Middle frontal gyrus (tissue), 1 donor: ENCODE data around the gene NACA.

Source experiments
- DNase-seq: peaks from one replicate; pipeline ENCODE4 v3.0.0-alpha.2; 2015; ENCODE audit warnings: low spot score; ENCODE audit errors: extremely low spot score

Gene NACA

DNA sequence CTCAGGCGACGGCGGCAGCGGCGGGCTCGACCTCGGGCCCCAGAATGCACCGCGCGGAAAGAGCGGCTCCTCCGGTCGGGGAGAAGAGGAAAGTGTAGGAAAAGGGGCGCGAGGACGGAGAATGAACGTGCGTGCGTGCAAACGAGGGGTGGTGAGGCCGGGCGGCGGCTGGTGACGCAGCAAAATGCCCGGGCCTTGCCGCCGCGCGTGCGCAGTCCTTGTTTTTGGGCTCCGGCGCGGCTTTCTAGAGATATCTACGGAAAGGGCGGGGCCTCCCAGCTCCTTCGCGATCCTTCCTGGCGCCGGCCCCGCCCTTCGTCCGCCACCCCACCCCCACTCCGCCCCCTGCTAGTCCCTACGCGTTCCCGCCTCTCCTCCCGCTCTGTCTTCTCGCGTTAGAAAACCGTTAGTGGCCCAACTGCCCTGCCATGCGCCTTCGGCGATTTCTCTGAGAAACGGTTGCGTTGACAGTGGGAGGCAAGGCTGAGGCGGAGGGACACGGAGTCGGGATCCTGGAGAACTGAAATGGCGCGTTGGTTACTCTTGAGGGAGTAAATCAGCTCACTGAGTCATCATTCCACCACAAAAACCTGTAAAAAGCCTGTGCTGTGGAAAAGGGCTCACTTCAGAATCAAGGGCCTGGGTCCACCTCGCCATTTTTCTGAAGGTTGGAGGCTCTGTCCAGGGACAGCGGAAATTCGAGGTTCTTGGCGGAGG is 36.8 kb downstream of the NACA start, which contains the start of gene PTGES3:
Gene PTGES3 (minus strand): TSS at position 156 of the 717 bp plus-strand sequence. CDS start 285 bp downstream, outside the sequence.
- DNase-seq = peak; percentile 92

DNA sequence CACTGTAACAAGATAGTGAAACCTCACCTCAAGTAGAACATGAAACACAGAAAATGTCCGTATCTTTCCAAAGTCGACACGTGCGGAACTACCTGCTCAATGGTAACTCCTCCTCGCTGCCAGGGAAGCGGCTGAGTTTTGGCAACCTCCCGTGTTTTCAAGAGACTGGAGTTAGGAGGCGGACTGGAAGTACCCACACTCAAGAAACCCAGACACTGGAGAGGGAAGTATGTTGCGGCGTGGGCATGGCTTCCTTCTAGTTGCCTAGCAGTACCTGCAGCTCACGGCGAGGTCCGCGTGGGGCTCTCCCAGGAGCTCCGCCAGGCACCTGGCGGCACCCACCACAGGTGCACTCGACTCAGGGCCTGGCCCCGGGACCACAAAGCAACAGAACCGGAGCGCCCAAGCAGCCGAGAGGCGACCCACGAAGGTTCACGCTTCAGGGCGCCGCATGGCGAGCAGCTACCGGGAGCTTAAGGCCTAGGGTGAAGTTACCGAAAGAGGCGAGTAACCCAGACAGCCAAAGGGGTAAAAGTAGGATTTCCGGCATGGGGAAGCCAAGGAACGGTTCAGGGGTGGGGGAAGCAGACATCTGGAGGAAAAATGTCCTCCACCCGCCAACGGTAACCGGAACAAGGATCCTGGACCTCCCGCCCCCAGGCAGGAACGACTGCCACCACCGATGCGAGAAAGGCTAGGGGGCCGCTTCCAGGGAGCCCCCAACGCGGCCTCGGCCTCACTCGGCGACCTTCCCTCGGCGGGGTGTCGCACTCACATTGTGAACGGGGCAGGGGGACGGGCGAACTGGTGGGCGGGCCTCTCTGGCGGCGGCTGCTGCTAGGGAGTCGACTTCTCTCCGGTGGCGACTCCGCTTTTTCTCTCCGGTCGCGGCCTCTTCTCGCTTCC is 37.6 kb downstream of the NACA start:
- no peak for DNase-seq

DNA sequence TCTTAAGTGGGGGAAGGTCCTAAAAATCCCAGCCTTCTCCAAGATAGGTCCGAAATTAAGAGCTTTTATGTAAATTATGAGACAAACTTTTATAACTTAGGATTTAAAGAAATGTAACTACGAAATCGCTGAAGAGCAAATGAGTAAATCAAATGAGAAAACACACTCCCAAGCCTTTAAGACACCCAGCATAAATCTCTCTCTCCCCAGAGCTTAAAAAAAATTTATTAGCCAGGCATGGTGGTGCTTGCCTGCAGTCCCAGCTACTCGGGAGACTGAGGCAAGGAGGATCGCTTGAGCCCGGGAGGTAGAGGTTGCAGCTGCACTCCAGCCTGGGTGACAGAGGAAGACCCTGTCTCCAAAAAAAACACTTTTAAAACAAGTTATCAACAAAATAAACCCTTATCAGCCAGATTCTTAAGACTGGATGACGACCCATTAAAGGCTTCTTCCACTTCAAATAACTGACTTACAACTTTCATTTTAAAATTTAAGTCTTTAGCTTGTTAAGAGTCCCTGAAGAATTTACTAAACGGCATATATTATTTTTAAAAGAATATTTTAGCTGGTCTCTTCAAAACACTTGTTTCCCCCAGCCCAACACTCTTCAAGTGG is 40.2 kb downstream of the NACA start:
- DNase-seq = no peak

DNA sequence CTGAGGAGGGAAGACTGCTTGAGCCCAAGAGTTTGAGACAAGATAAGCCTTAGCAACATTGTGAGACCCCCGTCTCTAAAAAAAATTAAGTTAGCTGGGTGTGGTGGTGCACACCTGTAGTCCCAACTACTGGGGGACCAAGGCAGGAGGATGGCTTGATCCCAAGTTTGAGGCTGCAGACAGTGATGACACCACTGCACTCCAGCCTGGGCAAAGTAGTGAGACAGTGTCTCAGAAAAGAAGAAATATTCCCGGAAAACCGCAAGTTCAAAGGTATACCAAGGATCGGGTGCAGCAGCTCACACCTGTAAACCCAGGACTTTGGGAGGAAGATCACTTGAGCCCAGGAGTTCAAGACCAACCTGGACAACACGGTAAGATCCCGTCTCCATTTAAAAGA is 42.8 kb downstream of the NACA start:
- no peak for DNase-seq

DNA sequence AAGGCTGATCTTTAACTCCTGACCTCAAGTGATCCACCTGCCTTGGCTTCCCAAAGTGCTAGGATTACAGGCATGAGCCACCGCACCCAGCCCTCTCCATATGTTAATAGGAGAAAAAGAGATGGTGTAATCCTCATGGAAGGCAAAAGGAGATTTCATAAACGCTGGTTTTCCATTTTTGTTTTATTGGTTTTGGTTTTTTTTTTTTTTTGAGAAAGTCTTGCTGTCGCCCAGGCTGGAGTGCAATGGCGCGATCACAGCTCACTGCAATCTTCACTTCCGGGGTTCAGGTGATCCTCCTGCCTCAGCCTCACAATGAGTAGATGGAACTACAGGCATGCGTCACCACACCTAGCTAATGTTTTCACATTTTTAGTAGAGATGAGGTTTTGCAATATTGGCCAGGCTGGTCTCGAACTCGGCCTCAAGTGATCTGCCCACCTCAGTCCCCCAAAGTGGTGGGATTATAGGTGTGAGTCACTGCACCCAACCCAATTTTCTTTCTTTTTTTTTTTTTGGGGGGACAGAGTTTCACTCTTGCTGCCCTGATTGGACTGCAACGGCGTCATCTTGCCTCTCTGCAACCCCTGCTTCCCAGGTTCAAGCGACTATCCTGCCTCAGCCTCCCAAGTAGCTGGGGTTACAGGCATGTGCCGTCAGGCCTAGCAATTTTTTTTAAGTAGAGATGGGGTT is 45.1 kb downstream of the NACA start:
- DNase-seq = no peak

DNA sequence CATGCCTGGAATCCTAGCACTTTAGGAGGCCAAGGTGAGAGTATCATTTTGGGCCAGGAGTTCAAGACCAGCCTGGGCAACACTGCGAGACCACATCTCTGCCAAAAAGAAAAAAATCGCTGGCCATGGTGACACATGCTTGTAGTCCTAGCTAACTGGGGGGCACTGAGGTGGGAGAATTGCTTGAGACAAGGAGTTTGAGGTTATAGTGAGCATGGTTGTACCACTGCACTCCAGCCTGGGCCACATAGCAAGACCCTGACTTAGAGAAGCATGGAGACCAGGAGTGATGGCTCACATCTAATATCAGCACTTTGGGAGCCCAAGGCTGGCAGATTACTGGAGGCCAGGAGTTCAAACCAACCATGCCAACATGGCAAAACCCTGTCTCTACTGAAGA is 46.2 kb downstream of the NACA start:
- no peak for DNase-seq

DNA sequence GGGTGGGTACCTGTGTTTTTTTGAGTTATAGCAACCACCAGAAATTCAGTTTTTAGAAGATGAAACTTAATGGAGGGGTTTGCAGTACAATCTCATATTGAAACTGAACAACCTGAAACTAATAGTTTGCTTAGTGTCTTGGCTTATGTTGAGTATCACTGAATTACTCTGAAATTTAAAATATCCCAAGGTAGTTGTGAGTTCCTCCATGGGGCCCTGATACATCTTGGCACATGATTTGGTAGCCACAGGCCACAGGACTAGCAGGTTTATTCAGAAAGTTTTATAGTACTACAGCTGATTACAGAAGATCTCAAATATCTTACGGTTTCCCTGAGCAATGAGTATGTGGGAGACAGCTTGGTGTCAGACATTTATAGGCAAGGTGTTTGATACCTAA is 47.4 kb downstream of the NACA start:
- DNase-seq = no peak

DNA sequence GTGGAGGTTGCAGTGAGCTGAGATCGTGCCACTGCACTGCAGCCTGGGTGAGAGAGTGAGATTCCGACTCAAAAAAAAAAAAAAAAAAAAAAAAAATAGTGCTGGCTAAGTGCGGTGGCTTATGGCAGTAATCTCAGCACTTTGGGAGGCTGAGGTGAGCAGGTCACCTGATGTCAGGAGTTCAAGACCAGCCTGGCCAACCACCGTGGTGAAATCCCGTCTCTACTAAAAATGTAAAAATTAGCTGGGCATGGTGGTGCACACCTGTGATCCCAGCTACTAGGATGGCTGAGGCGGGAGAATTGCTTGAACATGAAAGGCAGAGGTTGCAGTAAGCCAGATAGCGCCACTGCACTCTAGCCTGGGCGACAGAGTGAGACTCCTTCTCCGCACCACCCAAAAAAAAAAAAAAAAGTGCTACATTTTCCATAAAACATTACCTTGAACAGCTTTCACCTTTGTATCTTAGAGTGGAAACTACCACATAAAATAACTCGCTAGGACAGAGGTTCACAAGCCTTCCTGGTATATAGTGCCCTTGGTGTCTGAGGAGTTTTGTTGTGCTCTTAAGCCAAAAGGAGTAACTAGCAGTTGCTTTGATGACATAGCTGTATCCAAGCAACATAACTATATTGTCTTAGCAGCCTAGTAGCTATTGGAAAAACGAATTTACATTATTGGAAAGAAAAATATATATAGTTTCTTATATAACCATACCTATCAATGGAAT is 48.1 kb downstream of the NACA start:
- no peak for DNase-seq

DNA sequence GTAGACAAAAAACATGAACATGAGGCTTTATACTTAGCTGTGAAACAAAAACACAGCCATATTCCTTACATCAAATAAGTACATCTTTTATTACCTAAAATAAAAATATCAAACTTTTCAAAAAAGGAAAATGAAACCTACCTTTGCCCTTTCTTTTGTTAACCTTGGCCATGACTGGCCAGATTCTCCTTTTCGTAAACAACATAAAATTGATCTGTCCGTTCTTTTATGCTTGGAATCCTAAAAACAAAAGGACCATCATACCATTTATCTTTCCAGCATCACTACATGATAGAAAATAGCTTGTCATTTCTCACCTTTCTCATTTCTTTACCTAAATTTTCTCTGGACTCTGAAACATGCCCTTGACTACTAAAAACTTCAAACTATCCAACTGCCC is 53.5 kb downstream of the NACA start:
- DNase-seq = no peak

DNA sequence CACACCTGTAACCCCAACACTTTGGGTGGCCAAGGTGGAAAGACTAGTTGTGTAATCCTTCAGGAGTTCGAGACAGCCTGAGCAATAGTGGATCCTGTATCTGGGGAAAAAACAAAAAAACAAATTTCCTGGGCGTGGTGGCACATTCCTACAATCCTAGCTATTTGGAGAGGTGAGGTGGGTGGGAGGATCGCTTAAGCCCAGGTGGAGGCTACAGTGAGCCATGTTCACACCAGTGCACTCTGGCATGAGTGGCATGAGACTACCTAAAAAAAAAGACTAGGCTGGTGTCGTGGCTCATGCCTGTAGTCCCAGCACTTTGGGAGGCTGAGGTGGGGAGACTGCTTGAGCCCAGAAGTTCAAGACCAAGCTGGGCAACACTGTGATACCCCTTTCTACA is 54.3 kb downstream of the NACA start:
- DNase-seq = no peak

DNA sequence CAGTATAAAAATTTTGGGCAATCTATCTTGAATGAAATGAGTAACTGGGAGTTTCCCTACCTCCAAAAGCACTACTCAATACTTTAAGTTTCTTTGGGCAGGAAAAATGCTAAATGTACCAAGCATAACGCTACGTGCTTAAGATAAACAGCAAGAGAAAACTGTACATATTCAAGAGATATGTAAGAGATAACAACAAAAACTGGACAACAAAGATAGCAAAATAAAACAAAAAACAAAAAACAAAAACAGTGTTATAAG is 57.0 kb downstream of the NACA start:
- no peak for DNase-seq
